Panc1 (cell line): ENCODE results near the gene PLCB4. TPM values are rescaled to one million over a fixed set of nuclear protein-coding genes. Genes with fewer than 3 reads are reported as not detected.

Experiments
- ATAC-seq: fragments of 200-7000 bp; cut with Tn5 transposase; 2 replicates; pipeline ENCODE4 v1.9.1; 2020; ENCODE audit warnings: mild to moderate bottlenecking, moderate library complexity
- BruUV-seq: library from RNA; stranded (reverse); fragments of 400-500 nt; replicated peaks from 2 replicates; lab custom pipeline; 2021; lab: Mats Ljungman, UMichigan
- CTCF ChIA-PET: fragments of 300-600 bp; sonication (Branson Sonifier 250); formaldehyde crosslinking; loops from one replicate; lab custom pipeline; 2022; ENCODE audit warnings: antibody characterized with exemption; lab: Charles Lee
- POLR2A ChIA-PET: fragments of 300-600 bp; sonication (Branson Sonifier 250); formaldehyde crosslinking; loops from one replicate; lab custom pipeline; 2022; ENCODE audit warnings: antibody characterized with exemption; lab: Charles Lee
- DNase-seq: peaks from one replicate; pipeline ENCODE4 v3.0.0-alpha.2; 2010; ENCODE audit warnings: low read depth, low spot score
- H3K27ac ChIP-seq: 2 replicates; pipeline ENCODE4 v1.5.1; 2011; ENCODE audit warnings: mild to moderate bottlenecking, low read length, inconsistent platforms
- H3K27me3 ChIP-seq: fragments of 200-500 bp; sonication (Bioruptor generic); 2 replicates; pipeline ENCODE4 v1.6.0; 2014; ENCODE audit warnings: low read length, inconsistent platforms; ENCODE audit not compliant: control insufficient read depth, insufficient read depth
- H3K36me3 ChIP-seq: fragments of 200-500 bp; sonication (Bioruptor generic); 2 replicates; pipeline ENCODE4 v1.5.1; 2014; ENCODE audit warnings: inconsistent platforms, mild to moderate bottlenecking, low read length, moderate library complexity; ENCODE audit not compliant: control insufficient read depth, insufficient read depth
- H3K4me1 ChIP-seq: 2 replicates; pipeline ENCODE4 v1.5.1; 2011; ENCODE audit warnings: inconsistent platforms, mild to moderate bottlenecking, low read length, moderate library complexity; ENCODE audit not compliant: control insufficient read depth, insufficient read depth
- H3K4me3 ChIP-seq, 2 experiments: 2 replicates each; pipeline ENCODE4 v1.5.1; 2011 to 2012; ENCODE audit warnings: low read depth in 2 of 2, low read length in 2 of 2, mild to moderate bottlenecking in 2 of 2, inconsistent platforms in 1 of 2, moderate library complexity in 1 of 2
- H3K9me3 ChIP-seq: fragments of 200-500 bp; sonication (Bioruptor generic); 2 replicates; pipeline ENCODE4 v1.5.1; 2014; ENCODE audit warnings: low read depth, mild to moderate bottlenecking, inconsistent platforms, low read length, moderate library complexity; ENCODE audit not compliant: control insufficient read depth, insufficient read depth
- CTCF ChIP-seq: fragments of 450-650 bp; IDR thresholded peaks from 2 replicates; pipeline ENCODE4 v1.5.1; 2017; ENCODE audit warnings: mild to moderate bottlenecking
- POLR2AphosphoS5 ChIP-seq: IDR thresholded peaks from 2 replicates; pipeline ENCODE4 v1.6.1; 2012; ENCODE audit warnings: mild to moderate bottlenecking, low read depth, low read length, moderate library complexity
- SIN3A ChIP-seq: IDR thresholded peaks from 2 replicates; pipeline ENCODE4 v1.6.1; 2012; ENCODE audit warnings: low read depth, mild to moderate bottlenecking, low read length, moderate library complexity, borderline replicate concordance; ENCODE audit not compliant: insufficient read depth
- TCF7L2 ChIP-seq: IDR thresholded peaks from 2 replicates; pipeline ENCODE4 v1.6.1; 2011; ENCODE audit warnings: mild to moderate bottlenecking, low read depth, low read length, inconsistent platforms
- in situ Hi-C: cut with HindIII; loops from 2 replicates; pipeline ENCODE4 v1.10.0; 2016; ENCODE audit warnings: low sequenced_read_pairs, low pct_unique_long_range_greater_than_20kb
- intact Hi-C: fragments of 100-400 bp; cut with micrococcal nuclease; formaldehyde crosslinking; loops from one replicate; pipeline ENCODE4 v1.10.0; 2022; ENCODE audit not compliant: unreplicated experiment
- total RNA-seq: library from RNA; stranded (reverse); gene quantifications from one replicate; pipeline ENCODE4 v1.2.1, GENCODE V29; 2021; ENCODE audit not compliant: unreplicated experiment
- TF ChIP-seq, protein P1 (sequence below), 2 experiments: IDR thresholded peaks; 2 replicates each; pipeline ENCODE4 v1.6.1; 2011 to 2012; ENCODE audit warnings: low read depth in 2 of 2, control low read depth in 1 of 2, low read length in 1 of 2, mild to moderate bottlenecking in 1 of 2, moderate library complexity in 1 of 2; ENCODE audit not compliant: insufficient read depth in 1 of 2

PLCB4 gene
- total RNA-seq, 1 experiment from 2014 or later = 1.5 TPM

- CTCF ChIA-PET = no interaction called here
- ATAC-seq (no peak), DNase-seq (no peak)
- in situ Hi-C loops (no loop called here), intact Hi-C loops (no loop called here)
- TF ChIP-seq SIN3A = no peak
- TF ChIP-seq, protein P1, sequence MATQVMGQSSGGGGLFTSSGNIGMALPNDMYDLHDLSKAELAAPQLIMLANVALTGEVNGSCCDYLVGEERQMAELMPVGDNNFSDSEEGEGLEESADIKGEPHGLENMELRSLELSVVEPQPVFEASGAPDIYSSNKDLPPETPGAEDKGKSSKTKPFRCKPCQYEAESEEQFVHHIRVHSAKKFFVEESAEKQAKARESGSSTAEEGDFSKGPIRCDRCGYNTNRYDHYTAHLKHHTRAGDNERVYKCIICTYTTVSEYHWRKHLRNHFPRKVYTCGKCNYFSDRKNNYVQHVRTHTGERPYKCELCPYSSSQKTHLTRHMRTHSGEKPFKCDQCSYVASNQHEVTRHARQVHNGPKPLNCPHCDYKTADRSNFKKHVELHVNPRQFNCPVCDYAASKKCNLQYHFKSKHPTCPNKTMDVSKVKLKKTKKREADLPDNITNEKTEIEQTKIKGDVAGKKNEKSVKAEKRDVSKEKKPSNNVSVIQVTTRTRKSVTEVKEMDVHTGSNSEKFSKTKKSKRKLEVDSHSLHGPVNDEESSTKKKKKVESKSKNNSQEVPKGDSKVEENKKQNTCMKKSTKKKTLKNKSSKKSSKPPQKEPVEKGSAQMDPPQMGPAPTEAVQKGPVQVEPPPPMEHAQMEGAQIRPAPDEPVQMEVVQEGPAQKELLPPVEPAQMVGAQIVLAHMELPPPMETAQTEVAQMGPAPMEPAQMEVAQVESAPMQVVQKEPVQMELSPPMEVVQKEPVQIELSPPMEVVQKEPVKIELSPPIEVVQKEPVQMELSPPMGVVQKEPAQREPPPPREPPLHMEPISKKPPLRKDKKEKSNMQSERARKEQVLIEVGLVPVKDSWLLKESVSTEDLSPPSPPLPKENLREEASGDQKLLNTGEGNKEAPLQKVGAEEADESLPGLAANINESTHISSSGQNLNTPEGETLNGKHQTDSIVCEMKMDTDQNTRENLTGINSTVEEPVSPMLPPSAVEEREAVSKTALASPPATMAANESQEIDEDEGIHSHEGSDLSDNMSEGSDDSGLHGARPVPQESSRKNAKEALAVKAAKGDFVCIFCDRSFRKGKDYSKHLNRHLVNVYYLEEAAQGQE (IDR thresholded peaks at IDR 0.05; ENCODE audit: insufficient read depth in 1 of 2, low read depth in 2 of 2, low read length in 1 of 2) = no peak
- TF ChIP-seq POLR2AphosphoS5 = no peak
- TF ChIP-seq CTCF = no peak
- TF ChIP-seq TCF7L2 = no peak
- Histone ChIP-seq H3K36me3 (no peaks in the 10 kb centered on the region; the same call in 1 of the 2 replicates), H3K4me1 (no peaks in the 10 kb centered on the region; the same call in 1 of the 2 replicates), H3K27ac (no peak overlapping the region), H3K4me3 (no peak overlapping the region), H3K9me3 (no peaks in the 10 kb centered on the region), H3K27me3 (peaks cover 20% of the 10 kb centered on the region)
- POLR2A ChIA-PET = no interaction called here
- no TSS peak for BruUV-seq
These were observed 439.9 kb downstream of the PLCB4 start for GRCh38 chr20:9508696-9509178.

GRCh38 chr20:9509246-9509645 lies 440.4 kb downstream of the PLCB4 start:
- no peaks in the 10 kb centered on the region for H3K9me3 ChIP-seq
- DNase-seq = no peak
- H3K4me3 ChIP-seq = no peak overlapping the region
- TF ChIP-seq TCF7L2 = no peak
- no peak for TF ChIP-seq POLR2AphosphoS5
- TF ChIP-seq, protein P1 (IDR thresholded peaks at IDR 0.05; ENCODE audit: insufficient read depth in 1 of 2, low read depth in 2 of 2, low read length in 1 of 2) = no peak
- TF ChIP-seq CTCF = no peak
- no peak for ATAC-seq
- H3K36me3 ChIP-seq = no peaks in the 10 kb centered on the region; the same call in 1 of the 2 replicates
- intact Hi-C loops (no loop called here), in situ Hi-C loops (no loop called here)
- no peak overlapping the region for H3K27ac ChIP-seq
- no peaks in the 10 kb centered on the region; the same call in 1 of the 2 replicates for H3K4me1 ChIP-seq
- POLR2A ChIA-PET = no interaction called here
- CTCF ChIA-PET = interaction anchor here (0.7 kb wide), 1 partner anchor 18 kb away, joined by 3 read pairs; no protein-coding TSS in a partner anchor
- BruUV-seq = no TSS peak
- peaks cover 25% of the 10 kb centered on the region for H3K27me3 ChIP-seq
